ENCODE results near the gene CC2D2B. TPM values are rescaled to one million over a fixed set of nuclear protein-coding genes. Genes with fewer than 3 reads are reported as not detected.
"Not testable (repeated sequence)": the region's sequence is repeated elsewhere in the genome, so short reads cannot be mapped to it uniquely, and the experiment has no call there.

CC2D2B gene
- total and polyA plus RNA-seq, 2 of the 13 experiments (the other 11 are each of a cell fraction or from before 2014, with no cell fraction given): 0.20 TPM; not detected in 1

DNA sequence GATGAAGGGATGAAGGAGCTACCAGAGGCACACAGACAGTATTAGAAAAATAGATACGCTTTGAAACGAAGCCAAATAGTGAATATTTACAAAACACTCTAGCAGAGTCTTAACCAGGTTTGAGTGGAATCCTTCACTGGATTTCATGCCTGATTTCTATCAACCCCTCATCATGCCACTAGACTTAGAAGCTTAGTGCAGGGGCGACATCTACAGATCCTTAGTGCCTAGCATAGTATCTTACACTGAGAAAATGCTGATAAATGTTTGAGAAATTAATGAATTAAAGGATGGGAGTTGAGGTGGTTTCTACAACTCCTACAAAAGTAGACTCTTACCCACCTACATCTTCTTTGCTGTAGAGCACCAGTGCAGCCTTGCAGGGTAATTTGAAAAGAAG is 80.9 kb downstream of the CC2D2B start:
- in situ Hi-C loops (cut with HindIII; ENCODE audit: extremely low pct_ligation_motif_present, low pct_unique_long_range_greater_than_20kb) (no loop called here), intact Hi-C loops (cut with micrococcal nuclease; ENCODE audit: unreplicated experiment) (no loop called here)
- no peaks in the 10 kb centered on the region for H4K20me1 ChIP-seq (ENCODE audit: insufficient read depth, low read length)
- H3K36me3 ChIP-seq (replicated peaks in 1 of 2; ENCODE audit: control insufficient read depth in 1 of 2, insufficient read depth in 2 of 2, low read length in 2 of 2): no peaks in the 10 kb centered on the region
- no peak overlapping the region for H3K4me3 ChIP-seq (replicated peaks in 1 of 3; ENCODE audit: insufficient read depth in 1 of 3, low read depth in 2 of 3, low read length in 3 of 3)
- H3K9ac ChIP-seq (ENCODE audit: insufficient read depth, low read depth, low read length): no peak overlapping the region
- no peaks in the 10 kb centered on the region for H3K4me1 ChIP-seq (ENCODE audit: insufficient read depth, low read length)
- H3K27ac ChIP-seq (ENCODE audit: extremely low read length, insufficient read depth, low read length): no peak overlapping the region
- FAIRE-seq: no peak
- H2AFZ ChIP-seq (ENCODE audit: low read length): no peak overlapping the region
- POLR2A ChIA-PET: no interaction called here
- no TSS peak for BruUV-seq (replicated peaks)
- TF ChIP-seq, protein P1, sequence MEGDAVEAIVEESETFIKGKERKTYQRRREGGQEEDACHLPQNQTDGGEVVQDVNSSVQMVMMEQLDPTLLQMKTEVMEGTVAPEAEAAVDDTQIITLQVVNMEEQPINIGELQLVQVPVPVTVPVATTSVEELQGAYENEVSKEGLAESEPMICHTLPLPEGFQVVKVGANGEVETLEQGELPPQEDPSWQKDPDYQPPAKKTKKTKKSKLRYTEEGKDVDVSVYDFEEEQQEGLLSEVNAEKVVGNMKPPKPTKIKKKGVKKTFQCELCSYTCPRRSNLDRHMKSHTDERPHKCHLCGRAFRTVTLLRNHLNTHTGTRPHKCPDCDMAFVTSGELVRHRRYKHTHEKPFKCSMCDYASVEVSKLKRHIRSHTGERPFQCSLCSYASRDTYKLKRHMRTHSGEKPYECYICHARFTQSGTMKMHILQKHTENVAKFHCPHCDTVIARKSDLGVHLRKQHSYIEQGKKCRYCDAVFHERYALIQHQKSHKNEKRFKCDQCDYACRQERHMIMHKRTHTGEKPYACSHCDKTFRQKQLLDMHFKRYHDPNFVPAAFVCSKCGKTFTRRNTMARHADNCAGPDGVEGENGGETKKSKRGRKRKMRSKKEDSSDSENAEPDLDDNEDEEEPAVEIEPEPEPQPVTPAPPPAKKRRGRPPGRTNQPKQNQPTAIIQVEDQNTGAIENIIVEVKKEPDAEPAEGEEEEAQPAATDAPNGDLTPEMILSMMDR (CRISPR knock-in tag; IDR thresholded peaks at IDR 0.05): peak; percentile 48
- TF ChIP-seq STAG1 (CRISPR knock-in tag; IDR thresholded peaks at IDR 0.05) (peak; percentile 58), ZNF253 (CRISPR knock-in tag; IDR thresholded peaks at IDR 0.05; ENCODE audit: borderline replicate concordance) (no peak), ZNF720 (CRISPR knock-in tag; IDR thresholded peaks at IDR 0.05) (no peak), HMGA1 (CRISPR knock-in tag; conservative IDR thresholded peaks at IDR 0.05) (no peak), HMG20B (CRISPR knock-in tag; conservative IDR thresholded peaks at IDR 0.05) (no peak)
- no peak for DNase-seq (ENCODE audit: low spot score)
- 10% methylated on average over 3 of the region's 3 CpGs for whole genome bisulfite sequencing (ENCODE audit: low lambda C conversion rate)
- H3K4me2 ChIP-seq (ENCODE audit: low read depth, low read length): no peak overlapping the region
- no peaks in the 10 kb centered on the region for H3K79me2 ChIP-seq (ENCODE audit: insufficient read depth, low read length)
- H3K9me3 ChIP-seq (ENCODE audit: low read length): no peaks in the 10 kb centered on the region
- peak; percentile 44; the same call in 1 of the 3 replicates for ATAC-seq
- CTCF ChIA-PET (ENCODE audit: low intra/inter-chr PET ratio, low total read pairs): no interaction called here
- H3K27me3 ChIP-seq (ENCODE audit: control insufficient read depth in 1 of 2, insufficient read depth in 2 of 2, low read length in 2 of 2): no peaks in the 10 kb centered on the region

DNA sequence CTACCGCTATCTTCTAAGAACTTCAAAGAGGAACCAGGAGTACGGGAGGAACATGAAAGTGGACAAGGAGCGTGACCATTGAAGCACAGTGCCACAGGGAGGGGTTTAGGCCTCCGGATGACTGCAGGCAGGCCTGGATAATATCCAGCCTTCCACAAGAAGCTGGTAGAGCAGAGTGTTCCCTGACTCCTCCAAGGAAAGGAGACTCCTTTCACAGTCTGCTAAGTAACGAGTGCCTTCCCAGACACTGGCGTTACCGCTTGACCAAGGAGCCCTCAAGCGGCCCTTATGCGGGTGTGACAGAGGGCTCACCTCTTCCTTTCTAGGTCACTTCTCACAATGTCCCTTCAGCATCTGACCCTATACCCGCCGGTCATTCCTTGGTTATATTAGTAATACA is 86.6 kb downstream of the CC2D2B start:
- H3K79me2 ChIP-seq (ENCODE audit: insufficient read depth, low read length); H3K27ac ChIP-seq (ENCODE audit: extremely low read length, insufficient read depth, low read length); ATAC-seq; H4K20me1 ChIP-seq (ENCODE audit: insufficient read depth, low read length); H3K27me3 ChIP-seq (ENCODE audit: control insufficient read depth in 1 of 2, insufficient read depth in 2 of 2, low read length in 2 of 2); H3K4me2 ChIP-seq (ENCODE audit: low read depth, low read length); H2AFZ ChIP-seq (ENCODE audit: low read length); H3K9me3 ChIP-seq (ENCODE audit: low read length); H3K9ac ChIP-seq (ENCODE audit: insufficient read depth, low read depth, low read length); intact Hi-C loops (cut with micrococcal nuclease; ENCODE audit: unreplicated experiment); BruUV-seq (replicated peaks); H3K4me3 ChIP-seq (replicated peaks in 1 of 3; ENCODE audit: insufficient read depth in 1 of 3, low read depth in 2 of 3, low read length in 3 of 3); H3K36me3 ChIP-seq (replicated peaks in 1 of 2; ENCODE audit: control insufficient read depth in 1 of 2, insufficient read depth in 2 of 2, low read length in 2 of 2); H3K4me1 ChIP-seq (ENCODE audit: insufficient read depth, low read length); CTCF ChIA-PET (ENCODE audit: low intra/inter-chr PET ratio, low total read pairs); in situ Hi-C loops (cut with HindIII; ENCODE audit: extremely low pct_ligation_motif_present, low pct_unique_long_range_greater_than_20kb); POLR2A ChIA-PET; DNase-seq (ENCODE audit: low spot score); FAIRE-seq: not testable (repeated sequence)
- WGBS (ENCODE audit: low lambda C conversion rate): 59% methylated on average over 11 of the region's 11 CpGs
